CD14-positive monocyte (primary cell): ENCODE results near the gene A2M. TPM values are rescaled to one million over a fixed set of nuclear protein-coding genes. Genes with fewer than 3 reads are reported as not detected.

Experiments
- DNase-seq, 3 donors: peaks; one replicate each; pipeline ENCODE4 v3.0.0-alpha.2; 2011 to 2022
- H2AFZ ChIP-seq: 2 replicates; pipeline ENCODE4 v1.6.0; 2012; ENCODE audit warnings: mild to moderate bottlenecking, low read depth, low read length, inconsistent platforms; ENCODE audit not compliant: insufficient read depth, poor library complexity, severe bottlenecking
- H3K27ac ChIP-seq, 2 donors: 1 replicate in 1 of 2; 2 replicates in 1 of 2; pipeline ENCODE4 v1.5.1; 2012 to 2013; ENCODE audit warnings: low read length in 2 of 2, control low read depth in 1 of 2, inconsistent platforms in 1 of 2, low read depth in 1 of 2, mild to moderate bottlenecking in 1 of 2
- H3K27me3 ChIP-seq, 2 donors: one replicate each; pipeline versions ENCODE4 v1.6.0 to v1.6.1; 2011 to 2013; ENCODE audit warnings: low read length in 2 of 2; ENCODE audit not compliant: control insufficient read depth in 2 of 2, insufficient read depth in 2 of 2
- H3K36me3 ChIP-seq, 2 donors: replicated peaks in 1 of 2; 1 replicate in 1 of 2; 2 replicates in 1 of 2; pipeline versions ENCODE4 v1.5.1 to v1.6.1; 2012 to 2013; ENCODE audit warnings: low read length in 2 of 2, control low read depth in 1 of 2, inconsistent platforms in 1 of 2, mild to moderate bottlenecking in 1 of 2; ENCODE audit not compliant: insufficient read depth in 2 of 2, control insufficient read depth in 1 of 2
- H3K4me1 ChIP-seq, 2 donors: 1 replicate in 1 of 2; 2 replicates in 1 of 2; pipeline versions ENCODE4 v1.5.1 to v1.6.1; 2012 to 2013; ENCODE audit warnings: low read length in 2 of 2, control low read depth in 1 of 2, inconsistent platforms in 1 of 2, mild to moderate bottlenecking in 1 of 2, moderate library complexity in 1 of 2; ENCODE audit not compliant: insufficient read depth in 2 of 2, control insufficient read depth in 1 of 2
- H3K4me2 ChIP-seq: replicated peaks from 2 replicates; pipeline ENCODE3; 2012; ENCODE audit warnings: low read length, moderate library complexity, mild to moderate bottlenecking; ENCODE audit not compliant: poor library complexity, severe bottlenecking; ENCODE audit errors: extremely low read depth
- H3K4me3 ChIP-seq, 3 experiments: fragments of 200-600 bp in 1 of 3; sonication (generic) in 1 of 3; replicated peaks in 1 of 3; 1 replicate in 2 of 3; 2 replicates in 1 of 3; pipeline ENCODE4 v1.5.1; 2011 to 2013; ENCODE audit warnings: low read length in 3 of 3, mild to moderate bottlenecking in 3 of 3, control low read depth in 2 of 3, low read depth in 2 of 3, inconsistent platforms in 1 of 3, moderate library complexity in 1 of 3
- H3K79me2 ChIP-seq: 2 replicates; pipeline ENCODE4 v1.6.0; 2012; ENCODE audit warnings: mild to moderate bottlenecking, control low read depth, inconsistent platforms, low read length, moderate library complexity; ENCODE audit not compliant: insufficient read depth
- H3K9ac ChIP-seq: 2 replicates; pipeline ENCODE4 v1.6.0; 2017; ENCODE audit warnings: low read length, mild to moderate bottlenecking; ENCODE audit not compliant: insufficient read depth, poor library complexity, severe bottlenecking
- H3K9me3 ChIP-seq, 2 donors: replicated peaks in 1 of 2; 1 replicate in 1 of 2; 2 replicates in 1 of 2; pipeline versions ENCODE4 v1.5.1 to v1.6.1; 2012 to 2013; ENCODE audit warnings: low read length in 2 of 2, control low read depth in 1 of 2; ENCODE audit not compliant: control insufficient read depth in 1 of 2, insufficient read depth in 1 of 2
- H4K20me1 ChIP-seq: 2 replicates; pipeline ENCODE4 v1.6.0; 2012; ENCODE audit warnings: mild to moderate bottlenecking, low read length, control low read depth, moderate library complexity; ENCODE audit not compliant: insufficient read depth
- H3K27ac Mint-ChIP-seq, 7 donors: one replicate each; pipeline ENCODE4 v1.8.0; 2020; ENCODE audit warnings: mild to moderate bottlenecking in 7 of 7, mixed read lengths in 7 of 7, moderate library complexity in 6 of 7, inconsistent platforms in 2 of 7
- H3K27me3 Mint-ChIP-seq, 3 donors: one replicate each; pipeline ENCODE4 v1.8.0; 2021 to 2022; ENCODE audit warnings: low read depth in 3 of 3, mild to moderate bottlenecking in 3 of 3, mixed read lengths in 3 of 3, moderate library complexity in 3 of 3, inconsistent platforms in 1 of 3
- H3K36me3 Mint-ChIP-seq, 2 donors: one replicate each; pipeline ENCODE4 v1.8.0; 2020; ENCODE audit warnings: mixed read lengths in 2 of 2, inconsistent platforms in 1 of 2, mild to moderate bottlenecking in 1 of 2
- H3K4me1 Mint-ChIP-seq: one replicate; pipeline ENCODE4 v1.8.0; 2020; ENCODE audit warnings: mild to moderate bottlenecking, mixed read lengths
- H3K4me3 Mint-ChIP-seq, 2 donors: one replicate each; pipeline ENCODE4 v1.8.0; 2020; ENCODE audit warnings: mild to moderate bottlenecking in 2 of 2, mixed read lengths in 2 of 2, moderate library complexity in 1 of 2
- H3K9me3 Mint-ChIP-seq, 7 donors: one replicate each; pipeline ENCODE4 v1.8.0; 2020 to 2022; ENCODE audit warnings: mixed read lengths in 7 of 7, mild to moderate bottlenecking in 6 of 7, moderate library complexity in 6 of 7, inconsistent platforms in 2 of 7
- CTCF ChIP-seq: fragments of 200-600 bp; IDR thresholded peaks from one replicate; pipeline ENCODE4 v1.8.0; 2022; ENCODE audit warnings: antibody characterized with exemption, mild to moderate bottlenecking
- WGBS: methylation state at CpG from one replicate; pipeline ENCODE4 v1.1.5; 2013; ENCODE audit warnings: missing lambda C conversion rate; ENCODE audit not compliant: insufficient coverage; 5-methylcytosine and 5-hydroxymethylcytosine counted together
- intact Hi-C, 2 donors: fragments of 100-400 bp; cut with micrococcal nuclease; formaldehyde crosslinking; loops; one replicate each; pipeline versions ENCODE4 v1.15.0 to v1.15.1; 2023
- polyA plus RNA-seq, 3 donors: library from polyadenylated mRNA; depleted of rRNA in 1 of 3; unstranded in 2 of 3; stranded (reverse) in 1 of 3; fragments of 300-500 nt in 2 of 3; fragments of >200 nt in 1 of 3; fragmentation: Illumina TruSeq in 2 of 3; gene quantifications; 1 replicate in 2 of 3; 2 replicates in 1 of 3; pipeline ENCODE4 v1.2.3, GENCODE V29; 2012 to 2021

A2M gene
- polyA plus RNA-seq, 3 donors = 0.12 to 1.2 TPM; not detected in 1

- Mint-ChIP-seq H3K4me3 (no peak overlapping the region), H3K27ac (no peak overlapping the region), H3K27me3 (no peaks in the 10 kb centered on the region), H3K4me1 (no peaks in the 10 kb centered on the region), H3K9me3 (no peaks in the 10 kb centered on the region), H3K36me3 (no peaks in the 10 kb centered on the region)
- Histone ChIP-seq H3K27me3 (no peaks in the 10 kb centered on the region), H3K79me2 (no peaks in the 10 kb centered on the region), H3K4me2 (no peak overlapping the region), H2AFZ (no peak overlapping the region), H3K9ac (no peak overlapping the region), H3K4me1 (no peaks in the 10 kb centered on the region), H3K27ac (no peak overlapping the region), H3K9me3 (no peaks in the 10 kb centered on the region), H3K4me3 (no peak overlapping the region), H4K20me1 (no peaks in the 10 kb centered on the region), H3K36me3 (no peaks in the 10 kb centered on the region)
- intact Hi-C loops = no loop called here
- WGBS = no CpG with 5 or more reads among the region's 1 CpG
- no peak for TF ChIP-seq CTCF
- no peak for DNase-seq
Observed at GRCh38 chr12:9109213-9109522, 6.6 kb downstream of the A2M start.

- DNase-seq = no peak
- Histone ChIP-seq H4K20me1 (no peaks in the 10 kb centered on the region), H3K4me2 (no peak overlapping the region), H3K9ac (no peak overlapping the region), H3K4me1 (no peaks in the 10 kb centered on the region), H3K79me2 (no peaks in the 10 kb centered on the region), H3K36me3 (no peaks in the 10 kb centered on the region), H3K27ac (no peak overlapping the region), H3K27me3 (no peaks in the 10 kb centered on the region), H3K4me3 (no peak overlapping the region), H3K9me3 (no peaks in the 10 kb centered on the region), H2AFZ (no peak overlapping the region)
- Mint-ChIP-seq H3K27ac (no peak overlapping the region), H3K36me3 (no peaks in the 10 kb centered on the region), H3K4me3 (no peak overlapping the region), H3K9me3 (no peaks in the 10 kb centered on the region), H3K27me3 (no peaks in the 10 kb centered on the region), H3K4me1 (no peaks in the 10 kb centered on the region)
- intact Hi-C loops = no loop called here
- WGBS = no CpG with 5 or more reads among the region's 5 CpGs
- no peak for TF ChIP-seq CTCF
Observed at GRCh38 chr12:9108504-9109212, 7.1 kb downstream of the A2M start.
